Measurements from ENCODE around the gene R3HCC1L. TPM values are rescaled to one million over a fixed set of nuclear protein-coding genes. Genes with fewer than 3 reads are reported as not detected.
"Not testable (repeated sequence)": the region's sequence is repeated elsewhere in the genome, so short reads cannot be mapped to it uniquely, and the experiment has no call there.

R3HCC1L gene
- total RNA-seq, 2 donors from 2014 or later = 9.9 to 10.9 TPM

GRCh38 chr10:98223874-98224273, 89.4 kb downstream of the R3HCC1L start:
- no peak for ATAC-seq
- WGBS, 2 donors = 97 to 100% methylated on average over 5 to 6 of the region's 6 CpGs
- intact Hi-C loops (cut with DNase I) = no loop called here

GRCh38 chr10:98224509-98224908, 90.1 kb downstream of the R3HCC1L start:
- H3K9me3 ChIP-seq = peaks cover 0 to 2% (median 0%) of the 10 kb centered on the region in 3 donors
- H3K27me3 ChIP-seq = no peaks in the 10 kb centered on the region
- no peak overlapping the region for H3K4me3 ChIP-seq
- no peaks in the 10 kb centered on the region for H3K36me3 ChIP-seq (replicated peaks in 1 of 2; ENCODE audit: insufficient read depth in 1 of 2, low read depth in 2 of 2)
- WGBS, 2 donors = 73 to 74% methylated on average over 2 of the region's 2 CpGs
- no peak for DNase-seq
- H3K27ac ChIP-seq = no peak overlapping the region
- intact Hi-C loops (cut with DNase I) = no loop called here
- no peaks in the 10 kb centered on the region for H3K4me1 ChIP-seq
- TF ChIP-seq POLR2A (IDR thresholded peaks at IDR 0.05) (no peak), CTCF (IDR thresholded peaks at IDR 0.05) (no peak)
- no peak for ATAC-seq

More at GRCh38 chr10:98223874-98224273, 89.4 kb downstream of the R3HCC1L start:
- H3K4me3 ChIP-seq = no peak overlapping the region
- peaks cover 0 to 5% (median 0%) of the 10 kb centered on the region in 3 donors for H3K9me3 ChIP-seq
- H3K27me3 ChIP-seq = no peaks in the 10 kb centered on the region
- TF ChIP-seq POLR2A (IDR thresholded peaks at IDR 0.05) = no peak
- no peak for TF ChIP-seq CTCF (IDR thresholded peaks at IDR 0.05)
- no peak overlapping the region for H3K27ac ChIP-seq
- DNase-seq = no peak
- no peaks in the 10 kb centered on the region for H3K36me3 ChIP-seq (replicated peaks in 1 of 2; ENCODE audit: insufficient read depth in 1 of 2, low read depth in 2 of 2)
- H3K4me1 ChIP-seq = no peaks in the 10 kb centered on the region

- intact Hi-C loops (cut with DNase I) = no loop called here
- DNase-seq = no peak
- no peaks in the 10 kb centered on the region for H3K9me3 ChIP-seq
- WGBS, 2 donors = 75 to 80% methylated on average over 1 of the region's 1 CpG
- TF ChIP-seq POLR2A (IDR thresholded peaks at IDR 0.05) (no peak), CTCF (IDR thresholded peaks at IDR 0.05) (no peak)
- no peak overlapping the region for H3K27ac ChIP-seq
- no peaks in the 10 kb centered on the region for H3K4me1 ChIP-seq
- H3K36me3 ChIP-seq (replicated peaks in 1 of 2; ENCODE audit: insufficient read depth in 1 of 2, low read depth in 2 of 2) = no peaks in the 10 kb centered on the region
- H3K27me3 ChIP-seq = no peaks in the 10 kb centered on the region
- ATAC-seq = no peak
- H3K4me3 ChIP-seq = no peak overlapping the region
Observed at GRCh38 chr10:98224996-98225395, 90.5 kb downstream of the R3HCC1L start.

- no peaks in the 10 kb centered on the region for H3K36me3 ChIP-seq (replicated peaks in 1 of 2; ENCODE audit: insufficient read depth in 1 of 2, low read depth in 2 of 2)
- H3K9me3 ChIP-seq = no peaks in the 10 kb centered on the region
- intact Hi-C loops (cut with DNase I) = no loop called here
- no peaks in the 10 kb centered on the region for H3K27me3 ChIP-seq
- H3K4me3 ChIP-seq = no peak overlapping the region
- no peaks in the 10 kb centered on the region for H3K4me1 ChIP-seq
- 37 to 46% methylated on average over 1 of the region's 1 CpG for WGBS, 2 donors
- H3K27ac ChIP-seq = no peak overlapping the region
- TF ChIP-seq CTCF (IDR thresholded peaks at IDR 0.05) (no peak), POLR2A (IDR thresholded peaks at IDR 0.05) (no peak)
- ATAC-seq (no peak), DNase-seq (no peak)
Observed at GRCh38 chr10:98226508-98227144, 92.2 kb downstream of the R3HCC1L start.

GRCh38 chr10:98227713-98228112, 93.3 kb downstream of the R3HCC1L start:
- H3K4me1 ChIP-seq = not testable (repeated sequence)
- WGBS, 2 donors = 98 to 100% methylated on average over 3 of the region's 3 CpGs

GRCh38 chr10:98228266-98228665, 93.8 kb downstream of the R3HCC1L start:
- H3K9me3 ChIP-seq; intact Hi-C loops (cut with DNase I); H3K4me3 ChIP-seq; DNase-seq; H3K4me1 ChIP-seq; H3K36me3 ChIP-seq (replicated peaks in 1 of 2; ENCODE audit: insufficient read depth in 1 of 2, low read depth in 2 of 2); H3K27ac ChIP-seq; H3K27me3 ChIP-seq; ATAC-seq: not testable (repeated sequence)
- WGBS, 2 donors = 88 to 100% methylated on average over 1 of the region's 1 CpG

More at GRCh38 chr10:98227713-98228112, 93.3 kb downstream of the R3HCC1L start:
- H3K9me3 ChIP-seq; H3K27me3 ChIP-seq; ATAC-seq; intact Hi-C loops (cut with DNase I); H3K36me3 ChIP-seq (replicated peaks in 1 of 2; ENCODE audit: insufficient read depth in 1 of 2, low read depth in 2 of 2); H3K4me3 ChIP-seq; DNase-seq; H3K27ac ChIP-seq: not testable (repeated sequence)

Data from body of pancreas (tissue), 4 donors.